ENCODE measurements around the gene RAPGEF4.

The RAPGEF4 gene

DNA sequence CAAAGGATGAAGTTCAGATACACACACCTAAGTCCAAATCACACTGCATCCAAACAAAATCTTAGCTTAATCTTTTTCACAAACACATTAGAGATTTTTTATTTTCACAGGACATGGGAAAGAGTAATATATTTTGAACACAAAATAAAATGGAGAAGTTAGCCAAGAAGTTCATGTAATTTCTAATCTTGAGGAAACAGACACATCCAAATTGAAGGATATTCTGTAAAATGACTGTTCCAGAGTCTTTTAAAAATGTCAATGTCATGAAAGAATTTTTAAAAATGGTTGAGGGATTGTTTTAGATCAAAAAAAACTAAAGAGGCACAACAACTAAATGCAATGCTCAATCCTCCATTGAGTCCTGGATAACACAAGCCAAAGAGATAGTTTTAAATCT is 12.4 kb upstream of the RAPGEF4 start:
- no peak overlapping the region for H3K27ac ChIP-seq
- H3K9me3 ChIP-seq (replicated peaks in 1 of 11): peaks cover 0 to 14% (median 8%) of the 10 kb centered on the region in 11 experiments; a peak in 7 of 22 replicates
- no peaks in the 10 kb centered on the region for H4K20me1 ChIP-seq
- no peaks in the 10 kb centered on the region; a peak in 1 of 22 replicates for H3K36me3 ChIP-seq
- no peaks in the 10 kb centered on the region for H3K27me3 ChIP-seq
- no peak for TF ChIP-seq Cebpa-rat (IDR thresholded peaks at IDR 0.05)
- H3K4me3 ChIP-seq: no peak overlapping the region
- peaks cover 0 to 9% (median 8%) of the 10 kb centered on the region in 10 experiments; a peak in 10 of 20 replicates for H3K4me1 ChIP-seq
- H3K4me2 ChIP-seq: no peak overlapping the region
- H3K9ac ChIP-seq: no peak overlapping the region

DNA sequence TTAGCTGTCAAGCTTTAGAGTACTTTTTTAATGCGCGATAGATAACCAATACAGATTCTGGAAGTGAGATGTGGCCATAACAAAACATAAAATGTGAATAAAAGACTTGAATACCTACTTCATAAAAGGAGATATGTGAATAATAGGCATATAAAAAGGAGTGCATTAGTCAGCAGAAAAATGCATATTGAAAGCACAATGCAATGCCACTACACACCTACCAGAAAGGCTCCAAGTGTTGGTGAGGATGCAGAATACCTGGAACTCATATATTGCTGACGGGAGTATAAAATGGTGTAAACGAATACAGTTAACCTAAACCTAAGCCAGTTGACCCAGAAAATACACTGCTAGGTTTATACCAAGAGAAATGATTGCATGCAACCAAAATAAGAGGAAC is 10.9 kb upstream of the RAPGEF4 start:
- no peak for TF ChIP-seq Cebpa-rat (IDR thresholded peaks at IDR 0.05)
- H4K20me1 ChIP-seq: no peaks in the 10 kb centered on the region
- H3K4me3 ChIP-seq: no peak overlapping the region
- H3K27ac ChIP-seq: no peak overlapping the region
- H3K9me3 ChIP-seq (replicated peaks in 1 of 11): peaks cover 0 to 12% (median 7%) of the 10 kb centered on the region in 11 experiments; a peak in 7 of 22 replicates
- H3K36me3 ChIP-seq: no peaks in the 10 kb centered on the region; a peak in 1 of 22 replicates
- no peak overlapping the region for H3K4me2 ChIP-seq
- peaks cover 0 to 9% (median 8%) of the 10 kb centered on the region in 10 experiments; a peak in 10 of 20 replicates for H3K4me1 ChIP-seq
- no peaks in the 10 kb centered on the region for H3K27me3 ChIP-seq
- no peak overlapping the region for H3K9ac ChIP-seq

DNA sequence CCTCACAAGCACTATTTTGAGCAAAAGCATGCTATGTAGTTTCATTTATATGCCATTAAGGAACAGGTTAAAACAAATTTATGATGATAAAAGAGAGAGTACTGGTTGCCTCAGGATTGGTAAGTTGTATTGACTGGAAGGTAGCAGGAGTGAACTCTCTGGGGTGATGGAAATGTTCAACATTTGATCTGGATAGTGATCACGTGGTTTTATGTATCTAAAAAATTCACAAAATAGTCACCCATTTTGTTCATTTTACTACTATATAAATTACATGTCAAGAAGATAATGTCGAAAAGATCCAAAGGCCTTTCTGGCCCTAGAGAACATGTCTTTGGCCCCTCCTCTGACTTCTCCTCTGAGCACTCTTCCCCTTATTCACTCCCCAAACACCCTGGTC is 10.4 kb upstream of the RAPGEF4 start:
- Histone ChIP-seq H3K4me2 (no peak overlapping the region), H3K27me3 (no peaks in the 10 kb centered on the region), H3K27ac (no peak overlapping the region), H3K4me3 (no peak overlapping the region), H4K20me1 (no peaks in the 10 kb centered on the region), H3K9me3 (replicated peaks in 1 of 11) (peaks cover 0 to 7% (median 1%) of the 10 kb centered on the region in 11 experiments; a peak in 4 of 22 replicates), H3K4me1 (peaks cover 0 to 9% (median 8%) of the 10 kb centered on the region in 10 experiments; a peak in 10 of 20 replicates), H3K36me3 (no peaks in the 10 kb centered on the region), H3K9ac (no peak overlapping the region)
- no peak for TF ChIP-seq Cebpa-rat (IDR thresholded peaks at IDR 0.05)

DNA sequence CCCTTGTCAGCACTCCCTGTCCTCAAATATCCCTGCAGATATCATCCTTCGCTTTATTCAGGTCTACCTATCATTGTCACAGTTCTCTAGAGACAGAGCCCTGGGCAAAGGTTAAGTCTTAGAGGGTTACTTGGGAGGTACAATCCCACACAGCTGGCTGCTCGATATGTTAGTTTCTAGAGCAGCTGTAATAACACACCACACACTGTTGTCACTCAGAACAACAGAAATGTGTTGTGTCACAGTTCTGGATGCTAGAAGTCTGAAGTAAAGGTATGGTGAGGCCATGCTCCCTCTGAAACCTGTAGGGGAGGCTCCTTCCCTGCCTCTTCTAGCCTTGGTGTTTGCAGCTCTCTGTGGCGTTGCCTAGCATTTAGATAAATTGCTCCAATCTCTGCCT is 9.9 kb upstream of the RAPGEF4 start:
- TF ChIP-seq Cebpa-rat (IDR thresholded peaks at IDR 0.05): no peak
- no peaks in the 10 kb centered on the region for H3K27me3 ChIP-seq
- H3K36me3 ChIP-seq: no peaks in the 10 kb centered on the region
- no peak overlapping the region for H3K9ac ChIP-seq
- H3K4me2 ChIP-seq: peak overlapping the region in 1 of 11 experiments; percentile 18; a peak in 1 of 22 replicates
- peaks cover 0 to 2% (median 0%) of the 10 kb centered on the region in 11 experiments; a peak in 2 of 22 replicates for H3K9me3 ChIP-seq (replicated peaks in 1 of 11)
- H4K20me1 ChIP-seq: no peaks in the 10 kb centered on the region
- H3K4me3 ChIP-seq: no peak overlapping the region
- H3K27ac ChIP-seq: no peak overlapping the region
- peaks cover 0 to 9% (median 8%) of the 10 kb centered on the region in 10 experiments; a peak in 10 of 20 replicates for H3K4me1 ChIP-seq

DNA sequence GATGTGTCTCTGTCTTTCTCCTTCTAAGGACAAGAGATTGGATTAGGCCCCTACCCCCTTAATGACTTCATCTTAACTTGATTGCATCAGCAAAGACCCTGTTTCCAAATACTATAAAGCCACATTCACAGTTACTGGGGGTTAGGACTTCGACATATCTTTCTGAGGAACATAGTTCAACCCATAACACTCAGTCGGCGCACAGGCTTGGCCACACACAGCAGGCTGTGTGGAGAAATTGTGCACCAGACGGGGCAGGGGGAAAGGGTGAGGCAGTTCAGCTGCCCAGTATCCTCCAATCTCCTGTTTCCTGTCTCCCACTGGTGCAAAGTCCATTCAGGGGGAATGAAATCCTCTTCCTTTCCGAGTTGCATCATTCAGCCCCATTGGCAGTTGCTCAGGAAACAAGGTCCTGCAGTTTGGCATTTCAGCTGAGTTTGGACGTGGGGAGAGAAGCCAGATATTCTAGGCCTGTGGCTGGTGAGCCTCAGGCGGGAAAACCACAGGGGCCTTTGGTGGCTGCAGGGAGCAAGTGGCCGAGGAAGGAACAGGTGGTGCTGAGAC is 9.4 kb upstream of the RAPGEF4 start:
- TF ChIP-seq Cebpa-rat (IDR thresholded peaks at IDR 0.05): no peak
- no peaks in the 10 kb centered on the region for H3K9me3 ChIP-seq (replicated peaks in 1 of 11)
- H3K4me3 ChIP-seq: no peak overlapping the region
- H3K27me3 ChIP-seq: no peaks in the 10 kb centered on the region
- H3K36me3 ChIP-seq: no peaks in the 10 kb centered on the region
- peaks cover 0 to 9% (median 8%) of the 10 kb centered on the region in 10 experiments; a peak in 10 of 20 replicates for H3K4me1 ChIP-seq
- no peak overlapping the region for H3K9ac ChIP-seq
- peak overlapping the region in 8 of 11 experiments; percentile 18 to 51 (median 35); a peak in 13 of 22 replicates for H3K4me2 ChIP-seq
- H3K27ac ChIP-seq: no peak overlapping the region
- no peaks in the 10 kb centered on the region for H4K20me1 ChIP-seq

DNA sequence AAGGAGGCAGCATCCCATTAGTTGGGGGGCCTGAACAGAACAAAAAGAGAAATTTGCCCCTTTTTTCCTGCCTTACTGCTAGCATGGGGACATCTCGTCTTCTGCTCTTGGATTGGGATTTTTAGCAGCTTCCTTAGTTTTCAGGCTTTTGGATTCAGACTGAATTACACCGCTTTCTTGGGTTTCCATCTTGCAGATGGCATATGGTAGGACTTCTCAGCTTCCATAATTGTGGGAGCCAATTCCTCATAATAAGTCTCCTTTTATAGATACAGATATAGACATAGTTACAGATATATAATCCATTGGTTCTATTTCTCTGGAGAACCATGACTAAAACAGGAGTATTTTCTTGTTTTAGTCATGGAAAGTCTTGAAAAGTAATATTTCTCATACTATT is 5.2 kb upstream of the RAPGEF4 start:
- 0 out of 22 replicates have a peak, but pooled peaks cover 0 to 2% (median 0%) of the 10 kb centered on the region in 11 experiments for H3K9me3 ChIP-seq (replicated peaks in 1 of 11)
- H3K36me3 ChIP-seq: no peaks in the 10 kb centered on the region
- H3K27ac ChIP-seq: no peak overlapping the region
- TF ChIP-seq Cebpa-rat (IDR thresholded peaks at IDR 0.05): no peak
- no peak overlapping the region for H3K4me2 ChIP-seq
- peaks cover 12 to 25% (median 21%) of the 10 kb centered on the region in 11 experiments for H3K27me3 ChIP-seq
- H4K20me1 ChIP-seq: no peaks in the 10 kb centered on the region
- H3K4me1 ChIP-seq: peaks cover 0 to 9% (median 8%) of the 10 kb centered on the region in 10 experiments; a peak in 10 of 20 replicates
- no peak overlapping the region for H3K9ac ChIP-seq
- no peak overlapping the region for H3K4me3 ChIP-seq

DNA sequence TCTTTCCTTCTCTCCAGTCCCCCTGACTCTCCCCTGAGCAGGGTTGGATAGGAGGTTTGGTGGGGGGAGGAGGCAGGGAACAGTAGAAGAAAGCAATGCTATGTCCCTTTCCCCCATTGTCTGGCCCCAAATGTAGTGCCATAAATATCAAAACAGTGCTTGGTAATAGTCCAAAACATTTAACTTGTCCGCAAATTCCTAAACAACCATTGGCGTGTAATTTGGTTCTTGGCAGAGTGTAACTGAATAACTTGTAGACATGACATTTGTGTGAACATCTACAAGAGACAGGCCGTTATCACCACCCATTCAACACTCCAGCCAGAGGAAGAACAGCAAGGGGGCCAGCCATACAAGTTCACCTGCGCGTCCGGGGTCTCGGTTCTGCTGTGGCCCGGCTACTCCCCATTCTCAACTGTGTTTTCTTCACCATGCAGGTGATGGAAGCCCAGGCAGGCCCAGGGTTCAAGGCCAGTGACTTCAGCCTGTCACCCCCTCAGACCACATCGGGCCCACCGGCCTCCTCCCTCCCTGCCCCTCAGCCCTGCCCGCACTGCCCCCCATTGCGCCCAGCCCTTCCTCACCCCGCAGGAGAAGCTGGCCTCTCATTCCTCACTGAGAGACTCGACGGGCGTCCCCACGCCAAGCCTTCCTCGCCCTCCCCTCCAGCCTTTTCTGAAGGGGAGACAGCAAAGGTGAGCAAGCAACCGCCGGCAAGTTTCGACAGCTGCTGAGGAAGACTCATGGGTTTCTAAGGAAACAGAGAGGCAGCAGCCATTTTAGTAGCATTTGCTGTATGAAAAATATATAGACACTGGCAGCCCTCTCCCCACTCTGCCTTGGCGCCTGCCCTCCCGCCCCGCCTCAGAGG is 699 bp upstream of the RAPGEF4 start:
- H3K27ac ChIP-seq: no peak overlapping the region

DNA sequence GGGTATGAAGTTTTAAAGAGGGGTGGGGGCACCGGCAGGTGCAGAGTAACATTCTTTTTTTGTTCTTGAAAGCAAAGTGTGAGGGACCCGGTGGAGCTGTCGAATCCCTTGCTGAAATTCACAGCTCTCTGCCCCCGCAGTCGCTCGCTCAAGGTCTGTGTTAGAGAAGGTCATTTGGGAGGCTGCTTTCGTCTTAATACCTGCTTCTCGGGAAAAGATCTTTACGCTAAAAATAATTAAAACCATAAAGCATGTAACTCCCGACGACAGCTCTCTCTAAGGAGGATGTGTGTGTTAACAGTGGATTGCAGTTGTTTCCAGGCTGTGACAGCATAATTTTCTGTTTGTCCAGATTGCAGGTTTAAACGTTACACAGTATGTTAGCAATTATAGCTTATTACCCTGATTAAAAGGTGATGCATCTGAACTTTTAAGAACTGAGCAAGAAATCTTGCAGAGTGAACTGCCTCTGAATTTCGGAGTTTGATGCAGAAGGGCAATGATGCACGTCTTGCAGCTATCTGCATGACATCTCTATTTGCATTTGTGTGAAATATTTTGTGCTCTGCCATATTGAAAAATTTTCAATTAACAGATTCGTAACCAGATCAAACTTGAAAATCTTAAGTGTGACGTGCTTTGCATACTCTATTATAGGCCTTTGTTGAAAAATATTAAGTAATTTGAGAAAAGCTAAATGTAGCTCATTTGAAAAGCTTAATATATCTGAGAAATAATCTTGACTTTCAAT is 954 bp downstream of the RAPGEF4 start:
- Histone ChIP-seq H3K36me3 (no peaks in the 10 kb centered on the region), H3K9me3 (replicated peaks in 1 of 11) (peaks cover 0 to 5% (median 0%) of the 10 kb centered on the region in 11 experiments; a peak in 2 of 22 replicates), H3K27me3 (peaks cover 36 to 56% (median 50%) of the 10 kb centered on the region in 11 experiments), H3K4me2 (peak overlapping the region in 9 of 11 experiments; percentile 35 to 69 (median 52); a peak in 12 of 22 replicates), H3K4me3 (peak overlapping the region in 4 of 10 experiments; percentile 31 to 51 (median 42); a peak in 5 of 20 replicates), H3K9ac (no peak overlapping the region), H4K20me1 (no peaks in the 10 kb centered on the region), H3K27ac (no peak overlapping the region), H3K4me1 (peaks cover 0 to 27% (median 16%) of the 10 kb centered on the region in 10 experiments; a peak in 12 of 20 replicates)
- no peak for TF ChIP-seq Cebpa-rat (IDR thresholded peaks at IDR 0.05)

More for the DNA sequence above, 699 bp upstream of the RAPGEF4 start:
- peak overlapping the region in 3 of 11 experiments; percentile 62 to 69 (median 64); a peak in 3 of 22 replicates for H3K4me2 ChIP-seq
- H3K4me3 ChIP-seq: peak overlapping the region in 2 of 10 experiments; percentile 33 to 51; a peak in 3 of 20 replicates
- no peak overlapping the region for H3K9ac ChIP-seq
- H3K9me3 ChIP-seq (replicated peaks in 1 of 11): peaks cover 0 to 5% (median 0%) of the 10 kb centered on the region in 11 experiments; a peak in 2 of 22 replicates
- no peak for TF ChIP-seq Cebpa-rat (IDR thresholded peaks at IDR 0.05)
- peaks cover 0 to 10% (median 1%) of the 10 kb centered on the region in 10 experiments; a peak in 7 of 20 replicates for H3K4me1 ChIP-seq
- no peaks in the 10 kb centered on the region for H3K36me3 ChIP-seq
- no peaks in the 10 kb centered on the region for H4K20me1 ChIP-seq
- peaks cover 36 to 56% (median 50%) of the 10 kb centered on the region in 11 experiments for H3K27me3 ChIP-seq

All from BLaER1 treated with 17β-estradiol and CSF1 and Interleukin-3, amounts not matched to agents 10 nM and 100 nM (cell line).